SU-DHL-6 (cell line): Measurements from ENCODE around the gene TAF5.

ENCODE experiments used
- EZH2phosphoT487 ChIP-seq: fragments of 200-600 bp; sonication (generic), shearing (Covaris generic); conservative IDR thresholded peaks from 2 replicates; pipeline ENCODE4 v1.6.1; 2018; ENCODE audit warnings: mild to moderate bottlenecking, antibody characterized with exemption, low read length, moderate library complexity, mixed read lengths
- TF ChIP-seq, protein P1 (sequence below): fragments of 200-600 bp; sonication (generic); IDR thresholded peaks from one replicate; pipeline ENCODE4 v1.5.1; 2017; ENCODE audit warnings: antibody characterized with exemption, mild to moderate bottlenecking, low read length, moderate library complexity; ENCODE audit not compliant: insufficient read depth, poor library complexity, severe bottlenecking

GRCh38 chr10:103382769-103383168 lies 15.0 kb downstream of the TAF5 start:
- TF ChIP-seq, protein P1, sequence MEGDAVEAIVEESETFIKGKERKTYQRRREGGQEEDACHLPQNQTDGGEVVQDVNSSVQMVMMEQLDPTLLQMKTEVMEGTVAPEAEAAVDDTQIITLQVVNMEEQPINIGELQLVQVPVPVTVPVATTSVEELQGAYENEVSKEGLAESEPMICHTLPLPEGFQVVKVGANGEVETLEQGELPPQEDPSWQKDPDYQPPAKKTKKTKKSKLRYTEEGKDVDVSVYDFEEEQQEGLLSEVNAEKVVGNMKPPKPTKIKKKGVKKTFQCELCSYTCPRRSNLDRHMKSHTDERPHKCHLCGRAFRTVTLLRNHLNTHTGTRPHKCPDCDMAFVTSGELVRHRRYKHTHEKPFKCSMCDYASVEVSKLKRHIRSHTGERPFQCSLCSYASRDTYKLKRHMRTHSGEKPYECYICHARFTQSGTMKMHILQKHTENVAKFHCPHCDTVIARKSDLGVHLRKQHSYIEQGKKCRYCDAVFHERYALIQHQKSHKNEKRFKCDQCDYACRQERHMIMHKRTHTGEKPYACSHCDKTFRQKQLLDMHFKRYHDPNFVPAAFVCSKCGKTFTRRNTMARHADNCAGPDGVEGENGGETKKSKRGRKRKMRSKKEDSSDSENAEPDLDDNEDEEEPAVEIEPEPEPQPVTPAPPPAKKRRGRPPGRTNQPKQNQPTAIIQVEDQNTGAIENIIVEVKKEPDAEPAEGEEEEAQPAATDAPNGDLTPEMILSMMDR, result no peak
- TF ChIP-seq EZH2phosphoT487, result no peak
